Erythroblast (primary cell): Measurements from ENCODE around the gene GALNT7.

ENCODE experiments used
- GATA1 ChIP-seq: IDR thresholded peaks from 2 replicates; pipeline ENCODE4 v1.6.1; 2011; ENCODE audit warnings: low read depth, mild to moderate bottlenecking, control low read depth, low read length, moderate library complexity
- POLR2A ChIP-seq: IDR thresholded peaks from 2 replicates; pipeline ENCODE4 v1.6.1; 2011; ENCODE audit warnings: mild to moderate bottlenecking, low read length

DNA sequence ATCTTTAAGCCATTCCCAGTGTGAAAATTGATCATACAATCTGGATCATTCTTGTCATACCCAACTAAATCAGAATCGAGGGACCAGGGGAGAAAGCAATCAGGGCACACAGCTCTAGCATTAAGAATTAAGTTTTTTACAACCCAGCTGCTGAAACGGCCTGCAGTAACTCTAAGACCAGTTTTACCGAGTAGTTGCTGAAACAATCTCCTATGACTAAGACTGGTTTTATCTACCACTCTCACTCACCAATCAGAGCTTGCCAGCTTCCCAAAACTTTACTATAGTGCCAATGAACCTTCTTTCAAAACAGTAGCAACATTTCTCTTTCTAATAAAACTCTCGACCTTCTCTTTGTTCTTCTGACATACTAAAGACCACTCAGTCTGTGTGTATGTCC is 199.3 kb downstream of the GALNT7 start:
- TF ChIP-seq POLR2A: no peak
- no peak for TF ChIP-seq GATA1
